Activated CD4-positive, alpha-beta memory T cell treated with anti-CD3 and anti-CD28 coated beads, Interleukin-2, amount 10 ng/mL, durations not matched to agents 7 days and 5 days (primary cell): Measurements from ENCODE around the gene PRTG. TPM values are rescaled to one million over a fixed set of nuclear protein-coding genes. Genes with fewer than 3 reads are reported as not detected.
A peak's percentile ranks its signal among the peaks of the same experiment; 100 is the strongest.
"Not testable (repeated sequence)": the region's sequence is repeated elsewhere in the genome, so short reads cannot be mapped to it uniquely, and the experiment has no call there.

ENCODE experiments used
- CTCF ChIA-PET: fragments of 350-600 bp; sonication (Branson Sonifier 250); formaldehyde crosslinking; loops from one replicate; lab custom pipeline; 2021; ENCODE audit warnings: antibody characterized with exemption, inconsistent platforms; lab: Charles Lee
- POLR2A ChIA-PET: fragments of 350-600 bp; sonication (Branson Sonifier 250); formaldehyde crosslinking; loops from one replicate; lab custom pipeline; 2021; ENCODE audit warnings: antibody characterized with exemption; lab: Charles Lee
- DNase-seq: peaks from one replicate; pipeline ENCODE4 v3.0.0-alpha.2; 2020
- H3K27ac Mint-ChIP-seq: one replicate; pipeline ENCODE4 v1.8.0; 2021; ENCODE audit warnings: mild to moderate bottlenecking, mixed read lengths
- H3K27me3 Mint-ChIP-seq: one replicate; pipeline ENCODE4 v1.8.0; 2021; ENCODE audit warnings: mixed read lengths
- H3K36me3 Mint-ChIP-seq: one replicate; pipeline ENCODE4 v1.8.0; 2021; ENCODE audit warnings: low read depth, mixed read lengths
- H3K4me1 Mint-ChIP-seq: one replicate; pipeline ENCODE4 v1.8.0; 2021; ENCODE audit warnings: mixed read lengths
- H3K4me3 Mint-ChIP-seq: one replicate; pipeline ENCODE4 v1.8.0; 2021; ENCODE audit warnings: mild to moderate bottlenecking, mixed read lengths
- H3K9me3 Mint-ChIP-seq: one replicate; pipeline ENCODE4 v1.8.0; 2021; ENCODE audit warnings: mixed read lengths
- total RNA-seq, 2 experiments: library from RNA; stranded (reverse); gene quantifications; one replicate each; pipeline ENCODE4 v1.2.3, GENCODE V29; 2021

Gene PRTG
- total RNA-seq, 2 experiments from 2014 or later: not detected

- CTCF ChIA-PET, H3K4me1 Mint-ChIP-seq, H3K9me3 Mint-ChIP-seq, H3K4me3 Mint-ChIP-seq, POLR2A ChIA-PET, H3K27ac Mint-ChIP-seq, H3K36me3 Mint-ChIP-seq, DNase-seq: not testable (repeated sequence)
- H3K27me3 Mint-ChIP-seq: peaks cover 39% of the 10 kb centered on the region
Observed at GRCh38 chr15:55593019-55593418, 149.9 kb downstream of the PRTG start.

DNA sequence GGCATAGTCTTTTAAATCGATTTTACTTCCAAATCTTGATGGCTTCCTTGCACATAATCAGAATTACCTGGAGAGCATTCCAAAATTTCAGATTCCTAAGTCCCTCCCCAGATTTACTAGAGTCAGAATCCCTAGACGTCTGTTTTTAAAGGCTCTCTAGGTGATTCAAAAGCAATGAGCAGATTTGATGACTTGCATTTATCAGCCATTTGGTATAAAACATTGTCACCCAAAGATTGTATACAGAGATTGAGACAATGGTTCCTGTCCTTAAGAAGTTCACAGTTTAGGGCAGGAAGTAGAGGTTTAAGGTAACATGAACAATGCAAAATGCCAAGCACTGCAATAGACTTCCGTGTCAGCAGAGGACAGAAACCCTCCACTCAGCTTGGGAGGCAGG lies 152.2 kb downstream of the PRTG start:
- Mint-ChIP-seq H3K27ac (no peak overlapping the region), H3K9me3 (peaks cover 2% of the 10 kb centered on the region), H3K4me1 (peaks cover 2% of the 10 kb centered on the region), H3K27me3 (peaks cover 29% of the 10 kb centered on the region), H3K4me3 (no peak overlapping the region), H3K36me3 (peaks cover 3% of the 10 kb centered on the region)
- ChIA-PET POLR2A (no interaction called here), CTCF (no interaction called here)
- no peak for DNase-seq

DNA sequence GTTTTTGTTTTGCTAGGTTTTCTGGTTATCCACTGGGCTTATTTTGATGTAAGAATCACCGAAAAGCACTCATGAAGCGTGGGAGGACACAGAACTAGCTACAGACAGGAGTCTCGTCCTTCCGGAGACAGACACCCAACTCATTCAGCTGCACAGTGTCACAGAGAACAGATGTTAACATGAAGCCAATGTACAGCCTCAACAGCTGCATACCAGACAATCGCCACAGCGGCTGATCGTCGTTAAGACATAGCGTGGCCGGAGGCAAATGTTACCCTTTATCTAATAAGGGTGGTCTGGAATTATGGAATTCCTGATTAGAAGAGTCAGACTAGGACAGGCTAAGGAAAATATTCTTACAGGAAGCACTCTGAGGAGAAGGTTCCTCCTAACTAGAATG lies 153.7 kb downstream of the PRTG start:
- Mint-ChIP-seq H3K36me3 (peaks cover 3% of the 10 kb centered on the region), H3K27me3 (peaks cover 36% of the 10 kb centered on the region), H3K9me3 (peaks cover 2% of the 10 kb centered on the region), H3K4me1 (peaks cover 2% of the 10 kb centered on the region), H3K27ac (no peak overlapping the region), H3K4me3 (peak overlapping the region; percentile 16)
- ChIA-PET CTCF (interaction anchor here (0.6 to 0.9 kb wide), 2 partner anchors 63 to 472 kb away, joined by 3 to 6 read pairs; no protein-coding TSS in a partner anchor), POLR2A (no interaction called here)
- DNase-seq: no peak

DNA sequence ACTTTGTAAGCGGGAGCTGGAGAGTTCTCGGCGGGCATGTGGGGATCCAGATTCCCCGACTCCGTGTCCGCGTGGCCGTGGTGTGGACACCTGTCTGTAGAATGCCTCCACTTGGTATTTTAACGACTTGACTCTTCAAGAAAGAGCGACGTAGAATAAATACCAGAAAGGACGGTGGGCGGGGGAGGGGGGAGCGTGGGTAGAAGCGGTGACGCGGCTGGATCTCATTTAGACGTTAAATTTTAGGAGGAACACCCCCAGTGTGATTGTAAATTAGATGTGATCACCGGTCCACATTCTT lies 154.2 kb downstream of the PRTG start:
- H3K9me3 Mint-ChIP-seq: peaks cover 2% of the 10 kb centered on the region
- H3K4me1 Mint-ChIP-seq: peaks cover 2% of the 10 kb centered on the region
- no peak overlapping the region for H3K4me3 Mint-ChIP-seq
- ChIA-PET CTCF (interaction anchor here (0.6 to 0.9 kb wide), 3 partner anchors 62 to 473 kb away, joined by 3 to 6 read pairs (median 3); no protein-coding TSS in a partner anchor), POLR2A (no interaction called here)
- peaks cover 41% of the 10 kb centered on the region for H3K27me3 Mint-ChIP-seq
- no peak for DNase-seq
- H3K36me3 Mint-ChIP-seq: peaks cover 3% of the 10 kb centered on the region
- no peak overlapping the region for H3K27ac Mint-ChIP-seq

GRCh38 chr15:55588070-55588814 lies 154.7 kb downstream of the PRTG start, which contains the start of gene PYGO1:
PYGO1 (minus strand) TSS chr15:55588345; CDS start chr15:55587883, 462 bp downstream.
- ChIA-PET POLR2A (no interaction called here), CTCF (interaction anchor here (0.6 kb wide), 2 partner anchors 209 to 473 kb away, joined by 3 to 6 read pairs; no protein-coding TSS in a partner anchor)
- peak; percentile 28 for DNase-seq
- no peak within 1 kb of the TSS for H3K27ac Mint-ChIP-seq
- H3K27me3 Mint-ChIP-seq: peaks cover 43% of the 10 kb centered on the region
- H3K4me1 Mint-ChIP-seq: peaks cover 2% of the 10 kb centered on the region
- H3K4me3 Mint-ChIP-seq: peak within 1 kb of the TSS; percentile 28
- H3K36me3 Mint-ChIP-seq: peaks cover 3% of the 10 kb centered on the region
- H3K9me3 Mint-ChIP-seq: peaks cover 2% of the 10 kb centered on the region

DNA sequence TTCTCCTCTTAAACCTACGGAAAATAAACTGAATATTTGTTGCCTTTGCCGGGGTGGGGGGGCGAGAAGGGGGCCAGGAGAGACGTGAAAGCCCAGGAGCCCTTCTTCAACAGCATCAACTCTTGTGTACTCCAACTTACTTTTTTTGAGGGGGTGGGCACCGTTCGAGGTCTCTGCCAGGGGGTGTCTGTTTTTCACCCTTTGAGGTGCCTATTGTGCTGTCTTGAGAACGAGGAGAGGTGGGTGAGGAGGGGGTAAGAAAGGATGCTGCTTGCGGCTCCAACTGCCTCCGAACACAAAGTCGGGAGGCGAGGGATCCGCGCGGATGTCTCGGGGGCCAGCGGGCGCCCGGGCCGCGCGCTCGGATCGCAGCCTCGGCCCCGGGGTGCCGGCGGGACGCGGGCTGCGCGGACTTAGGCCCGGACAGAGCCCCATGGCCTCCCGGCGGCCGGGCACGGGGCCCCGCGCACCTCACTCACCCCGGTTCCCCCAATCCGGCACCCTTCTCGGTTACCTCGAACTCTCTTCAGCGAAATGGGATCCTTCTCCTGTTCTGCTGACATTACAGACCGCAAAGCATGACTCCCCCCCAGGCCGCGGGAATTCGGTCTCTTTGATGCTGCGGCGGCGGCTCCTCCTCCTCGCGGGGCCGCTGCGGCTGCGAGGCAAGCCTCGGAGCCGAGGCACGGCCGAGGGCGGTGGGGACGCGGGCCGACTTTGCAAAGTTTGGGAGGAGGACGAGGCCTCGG lies 155.5 kb downstream of the PRTG start:
- ChIA-PET POLR2A (no interaction called here), CTCF (no interaction called here)
- Mint-ChIP-seq H3K4me1 (peaks cover 2% of the 10 kb centered on the region), H3K36me3 (peaks cover 3% of the 10 kb centered on the region), H3K9me3 (peaks cover 2% of the 10 kb centered on the region), H3K27me3 (peaks cover 43% of the 10 kb centered on the region), H3K27ac (no peak overlapping the region), H3K4me3 (peak overlapping the region; percentile 28)
- DNase-seq: no peak

- H3K9me3 Mint-ChIP-seq: peaks cover 2% of the 10 kb centered on the region
- no peak for DNase-seq
- H3K4me3 Mint-ChIP-seq: no peak overlapping the region
- peaks cover 3% of the 10 kb centered on the region for H3K36me3 Mint-ChIP-seq
- ChIA-PET CTCF (no interaction called here), POLR2A (no interaction called here)
- peaks cover 45% of the 10 kb centered on the region for H3K27me3 Mint-ChIP-seq
- peaks cover 2% of the 10 kb centered on the region for H3K4me1 Mint-ChIP-seq
- no peak overlapping the region for H3K27ac Mint-ChIP-seq
Observed at GRCh38 chr15:55586808-55587207, 156.1 kb downstream of the PRTG start.

DNA sequence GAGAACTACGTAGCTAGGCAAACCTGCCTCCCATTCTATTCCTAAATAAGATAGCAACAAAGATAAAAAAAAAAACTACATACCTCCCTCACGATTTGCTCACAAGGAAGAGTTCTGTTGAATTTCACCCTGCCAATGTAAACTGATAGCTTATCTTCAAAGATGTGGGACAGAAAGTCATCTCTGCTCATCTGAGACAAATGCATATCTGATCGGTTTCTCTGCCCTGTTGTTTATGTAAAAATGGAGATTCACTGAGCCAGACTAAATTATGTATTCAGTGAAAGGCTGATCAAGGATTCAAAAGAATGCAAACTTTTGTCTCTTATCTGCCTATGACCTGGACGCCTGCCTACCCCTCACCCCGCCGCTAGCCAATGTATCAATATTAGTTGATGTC lies 166.0 kb downstream of the PRTG start:
- CTCF ChIA-PET: interaction anchor here (0.6 kb wide), 1 partner anchor 307 kb away, joined by 3 read pairs; no protein-coding TSS in a partner anchor
- DNase-seq: no peak
- Mint-ChIP-seq H3K4me1 (no peaks in the 10 kb centered on the region), H3K27me3 (peaks cover 22% of the 10 kb centered on the region), H3K36me3 (no peaks in the 10 kb centered on the region), H3K9me3 (no peaks in the 10 kb centered on the region), H3K27ac (no peak overlapping the region), H3K4me3 (no peak overlapping the region)
- POLR2A ChIA-PET: no interaction called here

GRCh38 chr15:55574096-55574495 lies 168.9 kb downstream of the PRTG start:
- POLR2A ChIA-PET: no interaction called here
- CTCF ChIA-PET: no interaction called here
- H3K27me3 Mint-ChIP-seq: peaks cover 21% of the 10 kb centered on the region
- H3K36me3 Mint-ChIP-seq: no peaks in the 10 kb centered on the region
- no peak overlapping the region for H3K4me3 Mint-ChIP-seq
- no peak overlapping the region for H3K27ac Mint-ChIP-seq
- H3K4me1 Mint-ChIP-seq: no peaks in the 10 kb centered on the region
- DNase-seq: no peak
- H3K9me3 Mint-ChIP-seq: peaks cover 2% of the 10 kb centered on the region

DNA sequence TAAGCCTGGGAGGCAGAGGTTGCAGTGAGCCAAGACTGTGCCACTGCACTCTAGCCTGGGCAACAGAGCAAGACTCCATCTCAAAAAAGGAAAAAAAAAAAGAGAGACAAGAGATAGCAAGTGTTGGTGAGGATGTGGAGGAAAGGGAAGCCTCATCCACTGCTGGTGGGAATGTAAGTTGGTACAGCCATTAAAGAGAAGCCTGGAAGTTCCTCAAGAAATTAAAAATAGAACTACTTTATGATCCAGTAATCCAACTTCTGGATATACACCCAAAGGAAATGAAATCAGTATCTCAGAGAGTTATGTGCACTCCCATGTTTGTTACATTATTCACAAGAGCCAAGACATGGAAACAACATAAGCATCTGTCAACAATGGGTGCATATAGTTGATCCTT lies 169.7 kb downstream of the PRTG start:
- Mint-ChIP-seq H3K27me3 (peaks cover 21% of the 10 kb centered on the region), H3K4me1 (no peaks in the 10 kb centered on the region), H3K36me3 (no peaks in the 10 kb centered on the region), H3K9me3 (peaks cover 2% of the 10 kb centered on the region), H3K27ac (no peak overlapping the region), H3K4me3 (no peak overlapping the region)
- ChIA-PET POLR2A (no interaction called here), CTCF (no interaction called here)
- no peak for DNase-seq

DNA sequence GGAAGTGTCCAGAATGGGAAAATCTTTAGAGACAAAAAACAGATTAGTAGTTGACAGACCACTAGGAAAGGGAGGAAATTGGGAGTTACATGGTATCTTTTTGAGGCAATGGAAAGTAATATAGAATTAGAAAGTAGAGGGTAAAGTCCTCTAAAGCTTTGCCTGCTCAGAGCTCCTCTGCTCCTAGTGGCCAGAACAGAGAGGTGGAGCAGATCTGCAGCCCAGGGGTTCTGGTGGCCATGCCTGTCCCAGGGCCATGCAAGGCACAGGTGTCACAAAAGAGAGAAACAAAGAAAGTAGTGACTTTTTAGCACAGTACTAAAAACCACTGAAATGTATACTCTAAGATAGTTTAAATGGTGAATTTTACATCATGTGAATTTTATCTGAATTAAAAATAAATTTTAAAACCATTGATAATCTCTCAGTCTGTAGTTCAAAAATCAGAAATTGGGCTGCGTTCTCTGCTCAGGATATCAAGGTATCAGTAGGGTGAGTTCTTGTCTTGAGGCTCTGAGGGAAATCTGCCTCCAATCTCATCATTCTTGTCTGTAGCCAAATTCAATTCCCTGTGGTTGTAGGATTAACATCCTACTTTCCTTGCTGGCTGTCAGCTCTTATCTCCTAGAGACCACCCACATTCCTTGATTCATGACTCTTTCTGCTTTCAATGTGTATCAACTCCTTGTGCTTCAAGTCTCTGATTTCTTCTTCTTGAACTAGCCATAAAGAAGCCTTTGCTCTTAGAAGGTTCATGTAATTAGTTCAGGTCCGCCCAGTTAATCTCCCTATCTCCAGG lies 178.4 kb downstream of the PRTG start:
- H3K4me1 Mint-ChIP-seq: no peaks in the 10 kb centered on the region
- no peaks in the 10 kb centered on the region for H3K9me3 Mint-ChIP-seq
- no peak for DNase-seq
- ChIA-PET POLR2A (no interaction called here), CTCF (no interaction called here)
- H3K36me3 Mint-ChIP-seq: no peaks in the 10 kb centered on the region
- no peak overlapping the region for H3K4me3 Mint-ChIP-seq
- no peak overlapping the region for H3K27ac Mint-ChIP-seq
- peaks cover 18% of the 10 kb centered on the region for H3K27me3 Mint-ChIP-seq

- Mint-ChIP-seq H3K27ac (no peak overlapping the region), H3K27me3 (peaks cover 9% of the 10 kb centered on the region), H3K36me3 (no peaks in the 10 kb centered on the region), H3K9me3 (no peaks in the 10 kb centered on the region), H3K4me1 (no peaks in the 10 kb centered on the region), H3K4me3 (no peak overlapping the region)
- ChIA-PET POLR2A (no interaction called here), CTCF (no interaction called here)
- no peak for DNase-seq
Observed at GRCh38 chr15:55562601-55563000, 180.4 kb downstream of the PRTG start.
